GM21515 (cell line): ENCODE results near the gene CHD2.
"Not testable (repeated sequence)": the region's sequence is repeated elsewhere in the genome, so short reads cannot be mapped to it uniquely, and the experiment has no call there.

ENCODE experiments used
- ATAC-seq: cut with Tn5 transposase; IDR thresholded peaks from one replicate; pipeline ENCODE4 v1.9.1; 2021; ENCODE audit not compliant: unreplicated experiment

CHD2 gene

DNA sequence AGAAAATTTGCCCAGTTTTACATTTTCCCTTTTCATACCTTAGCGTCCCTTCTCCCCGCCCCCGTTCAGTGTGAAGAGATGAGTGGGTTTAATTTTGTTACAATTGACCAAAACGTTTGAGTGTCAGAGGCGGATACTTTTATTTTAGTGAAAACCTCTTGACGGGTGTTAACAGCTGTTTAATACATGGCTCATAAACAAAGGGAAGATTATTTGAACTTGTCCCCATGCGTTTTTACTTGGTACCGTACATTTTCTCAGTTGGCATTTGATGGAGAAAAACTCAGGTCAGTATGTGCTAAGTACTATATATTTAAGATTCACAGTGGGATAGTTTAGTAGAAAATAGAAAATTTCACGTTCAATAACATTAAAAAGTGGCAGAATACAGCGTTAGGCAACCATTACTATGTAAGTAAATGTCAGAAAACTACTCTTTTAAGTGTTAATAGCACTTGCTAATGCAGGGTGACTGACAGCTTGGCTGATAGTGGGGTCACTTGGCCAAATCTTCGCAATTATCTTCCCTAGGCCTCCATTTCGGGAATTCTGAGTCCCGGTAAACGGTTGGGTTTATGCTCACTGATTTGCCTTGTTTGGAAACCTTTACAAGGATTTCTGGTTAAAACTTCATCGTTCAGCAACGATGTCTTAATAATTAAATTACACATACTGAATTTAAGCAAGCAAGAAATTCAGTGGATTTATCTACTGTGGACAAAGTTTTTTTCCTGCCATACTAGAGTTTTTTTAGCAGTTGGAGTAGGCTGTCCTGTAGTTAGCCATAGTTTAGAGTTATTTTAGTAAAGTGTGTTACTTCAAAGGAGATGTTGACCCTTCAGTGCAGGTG, 4.8 kb downstream of the CHD2 start:
- no peak for ATAC-seq

DNA sequence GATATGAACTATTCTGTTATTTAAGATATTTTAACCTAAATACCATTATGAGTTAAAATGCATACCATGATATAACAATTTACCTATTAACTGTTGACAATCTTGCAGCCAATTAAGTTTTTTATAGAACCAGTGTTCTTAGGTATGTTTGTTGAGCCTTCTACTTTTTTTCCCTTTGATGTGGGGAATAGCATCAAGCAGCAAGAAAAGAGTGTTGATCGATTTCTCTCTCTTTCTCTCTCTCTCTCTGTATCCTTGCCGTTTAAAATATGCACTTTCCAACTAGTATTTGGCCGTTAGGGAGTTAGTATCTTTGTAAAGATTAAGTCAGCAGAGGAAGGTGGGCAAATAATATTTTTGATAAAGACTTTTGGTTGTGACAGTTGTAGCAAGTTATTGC, 5.9 kb downstream of the CHD2 start:
- no peak for ATAC-seq

DNA sequence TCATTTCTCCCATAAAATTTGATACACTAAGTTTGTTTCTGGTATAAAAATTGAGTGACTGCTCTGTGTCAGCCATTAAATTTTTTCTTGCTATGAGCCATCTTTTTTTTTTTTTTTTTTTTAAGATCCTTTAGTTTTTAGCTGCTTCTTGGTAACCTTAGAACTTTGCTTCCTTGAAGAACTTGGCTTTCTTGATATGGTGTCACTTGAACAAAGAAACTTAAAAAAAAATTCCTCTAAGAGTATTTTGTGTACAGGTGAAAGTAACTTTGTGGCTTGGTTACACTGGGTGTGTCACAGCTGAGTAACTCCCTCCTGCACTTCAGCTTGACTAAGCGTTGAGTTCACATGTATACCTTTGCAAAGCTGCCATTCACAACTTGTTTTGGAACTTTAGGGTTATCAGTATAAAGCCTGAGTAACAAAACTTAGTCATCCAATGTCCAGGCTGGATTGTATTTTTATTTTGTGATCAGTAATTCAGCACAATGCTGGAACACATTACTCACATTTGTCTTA, 6.5 kb downstream of the CHD2 start:
- peak; percentile 30 for ATAC-seq

DNA sequence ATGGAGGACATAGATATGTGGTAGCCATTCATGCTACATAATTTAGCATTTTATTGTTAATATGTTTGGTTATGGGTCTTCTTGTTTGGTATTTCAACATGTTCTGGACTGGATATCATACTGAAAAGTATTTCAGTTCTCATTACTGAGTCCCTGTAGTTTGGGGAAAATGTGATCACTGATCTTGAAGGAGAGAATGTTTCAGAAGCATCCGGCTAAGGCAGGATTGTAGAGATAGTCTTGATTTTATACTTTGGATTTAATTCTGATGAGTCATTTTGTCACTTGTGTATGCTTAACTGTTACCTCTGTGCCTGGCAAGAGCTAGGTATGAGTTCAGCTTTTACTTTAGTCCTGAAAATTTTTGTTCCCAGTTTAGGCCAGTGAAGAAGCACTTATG, 7.1 kb downstream of the CHD2 start:
- ATAC-seq, result no peak

DNA sequence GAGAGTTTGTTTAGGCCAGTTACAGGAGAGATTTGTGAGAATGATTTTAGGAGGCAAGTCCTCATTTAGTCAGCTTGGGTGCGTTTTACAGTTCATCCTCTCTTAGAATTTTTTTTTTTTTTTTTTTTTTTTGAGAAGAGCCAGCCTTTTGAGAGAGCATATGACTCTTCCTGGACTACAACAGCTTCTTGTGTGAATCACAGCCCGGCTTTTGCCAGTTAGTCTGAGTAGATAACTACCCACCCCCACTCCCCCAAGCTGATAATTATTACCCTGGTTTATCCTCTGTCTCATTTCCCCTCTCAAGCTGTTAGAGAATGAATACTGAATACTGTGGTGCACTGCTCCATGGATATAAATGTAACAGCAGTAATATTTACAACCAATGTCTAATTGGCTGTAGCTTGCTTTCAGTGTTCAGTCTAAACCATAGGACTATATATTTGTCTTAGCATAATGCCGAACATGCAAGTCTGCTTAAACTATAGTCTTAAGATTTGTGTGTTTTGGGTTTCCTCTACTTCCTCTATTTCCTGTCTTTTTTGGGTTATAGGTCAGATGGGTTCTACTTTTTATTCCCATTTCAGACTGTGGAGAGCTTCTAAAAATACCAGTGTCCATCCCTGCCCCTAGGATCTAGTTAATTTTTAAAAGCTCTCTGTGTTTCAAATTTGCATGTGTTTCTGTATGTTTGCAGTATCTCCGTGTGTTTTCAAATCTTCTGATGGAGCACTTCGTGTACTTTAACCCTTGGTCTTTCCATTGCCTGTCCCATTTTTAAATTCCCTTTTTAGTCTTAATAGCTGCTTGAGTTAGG, 8.0 kb downstream of the CHD2 start:
- no peak for ATAC-seq

DNA sequence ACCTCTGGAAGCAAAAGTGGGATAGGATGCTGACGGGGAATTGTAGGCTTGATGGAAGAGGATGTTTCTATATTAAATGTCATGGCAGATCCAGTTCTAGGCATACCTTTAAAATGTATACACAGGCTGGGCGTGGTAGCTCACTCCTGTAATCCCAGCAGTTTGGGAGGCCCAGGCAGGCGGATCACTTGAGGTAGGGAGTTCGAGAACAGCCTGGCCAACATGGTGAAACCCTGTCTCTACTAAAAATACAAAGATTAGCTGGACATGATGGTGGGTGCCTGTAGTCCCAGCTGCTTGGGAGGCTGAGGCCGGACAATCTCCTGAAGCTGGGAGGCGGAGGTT, 8.6 kb downstream of the CHD2 start:
- no peak for ATAC-seq

DNA sequence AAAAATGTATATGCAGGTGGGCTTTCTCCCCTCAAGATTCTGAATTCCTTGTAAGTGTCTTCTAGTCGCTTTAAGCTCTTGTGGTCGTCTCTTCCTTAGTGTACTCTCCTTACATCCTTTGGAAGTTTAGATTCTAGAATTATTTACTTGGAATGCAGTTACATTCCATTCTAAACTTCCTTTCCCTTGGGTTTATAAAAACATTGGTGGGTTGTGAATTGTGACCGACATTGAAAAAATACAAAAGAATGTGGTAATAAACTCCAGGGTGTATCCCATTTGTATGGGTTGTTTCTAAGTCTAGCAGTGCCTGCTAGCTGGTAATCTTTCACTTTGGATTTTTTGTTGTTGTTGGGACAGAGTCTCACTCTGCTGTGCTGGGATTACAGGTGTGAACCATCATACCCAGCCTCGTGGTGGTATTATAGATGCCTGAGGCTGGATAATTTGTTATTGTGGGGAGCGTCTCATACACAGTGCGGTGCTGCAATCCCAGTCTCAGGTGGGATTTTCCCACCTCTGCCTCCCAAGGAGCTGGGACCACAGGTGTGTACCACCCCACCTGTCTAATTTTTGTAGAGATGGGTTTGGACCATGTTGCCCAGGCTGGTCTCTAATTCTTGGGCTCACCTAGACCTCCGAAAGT, 9.1 kb downstream of the CHD2 start:
- no peak for ATAC-seq

DNA sequence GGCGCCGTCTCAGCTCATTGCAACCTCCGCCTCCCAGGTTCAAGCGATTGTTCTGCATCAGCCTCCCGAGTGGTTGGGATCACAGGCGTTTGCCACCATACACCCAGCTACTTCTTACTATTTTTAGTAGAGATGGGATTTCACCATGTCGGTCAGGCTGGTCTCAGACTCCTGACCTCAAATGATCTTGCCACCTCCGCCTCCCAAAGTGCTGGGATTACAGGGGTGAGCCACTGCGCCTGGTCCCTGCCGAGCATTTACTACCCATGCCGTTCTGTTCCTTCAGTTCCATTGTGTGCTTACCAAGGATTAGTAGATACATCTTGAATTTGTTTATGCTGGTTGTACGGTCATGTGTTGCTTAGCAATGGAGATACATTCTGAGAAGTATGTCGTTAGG, 10.3 kb downstream of the CHD2 start:
- no peak for ATAC-seq

DNA sequence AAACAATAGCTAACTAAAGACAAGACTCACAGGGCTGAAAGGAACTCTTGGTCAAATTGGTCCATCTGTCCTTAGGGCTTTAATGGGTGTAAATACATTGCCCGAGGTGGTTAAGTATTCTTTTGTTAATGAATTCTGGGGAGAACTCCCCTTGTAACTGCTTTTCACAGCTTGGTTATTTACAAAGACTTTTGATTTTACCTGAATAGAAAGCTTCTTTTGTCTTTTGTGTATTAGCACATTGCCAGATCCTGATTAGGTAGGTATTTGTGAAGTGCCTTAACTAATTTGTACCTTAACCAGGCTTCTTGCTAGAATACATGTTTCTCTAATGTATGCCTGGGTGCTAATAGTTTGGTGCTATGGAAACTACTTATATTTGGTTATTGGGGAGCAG, 14.0 kb downstream of the CHD2 start:
- no peak for ATAC-seq

DNA sequence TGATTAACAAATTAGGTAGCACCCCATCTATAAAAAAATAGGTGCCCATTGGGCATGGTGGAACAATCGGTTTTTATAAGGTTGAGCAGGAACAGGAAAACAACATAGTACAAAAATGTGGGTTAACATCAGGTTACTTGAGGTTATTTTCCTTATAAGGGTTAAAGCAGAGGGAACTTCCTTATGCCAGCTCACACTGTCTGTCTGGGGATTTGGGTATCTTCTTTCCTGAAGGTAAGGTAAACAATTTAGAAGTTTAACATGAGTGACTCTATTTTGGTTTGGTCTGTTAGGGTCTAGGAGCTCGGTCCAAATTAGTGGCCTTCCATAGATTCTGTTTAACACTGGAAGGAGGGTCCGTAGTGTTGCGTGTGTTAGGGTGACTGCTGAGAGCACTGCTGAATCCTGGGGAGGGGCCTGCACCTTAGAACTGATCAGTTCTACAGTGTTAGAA, 14.7 kb downstream of the CHD2 start:
- no peak for ATAC-seq

DNA sequence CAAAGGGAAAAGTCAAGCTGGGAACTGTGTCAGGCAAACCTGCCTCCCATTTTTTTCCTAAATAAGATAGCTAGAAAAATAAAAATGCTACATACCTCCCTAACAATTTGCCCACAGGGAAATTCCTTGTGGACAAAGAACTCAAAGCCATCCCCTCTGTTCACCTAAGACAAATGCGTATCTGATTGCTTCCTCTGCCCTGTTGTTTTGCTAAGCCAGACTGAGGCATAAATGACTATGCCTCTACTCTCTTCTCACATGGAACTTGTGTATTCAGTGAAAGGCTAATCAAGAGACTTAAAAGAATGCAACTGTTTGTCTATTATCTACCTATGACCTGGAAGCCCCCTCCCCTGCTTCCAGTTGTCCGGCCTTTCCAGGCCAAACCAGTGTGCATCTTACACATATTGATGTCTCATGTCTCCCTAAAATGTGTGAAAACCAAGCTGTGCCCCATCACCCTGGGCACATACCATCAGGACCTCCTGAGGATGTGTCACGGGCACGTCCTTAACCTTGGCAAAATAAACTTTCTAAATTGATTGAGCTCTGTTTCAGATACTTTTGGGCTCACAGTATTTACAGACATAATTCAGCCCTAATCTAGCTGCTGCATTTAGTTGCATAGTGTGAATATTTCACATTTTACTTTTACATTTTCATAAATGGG, 15.8 kb downstream of the CHD2 start:
- no peak for ATAC-seq

DNA sequence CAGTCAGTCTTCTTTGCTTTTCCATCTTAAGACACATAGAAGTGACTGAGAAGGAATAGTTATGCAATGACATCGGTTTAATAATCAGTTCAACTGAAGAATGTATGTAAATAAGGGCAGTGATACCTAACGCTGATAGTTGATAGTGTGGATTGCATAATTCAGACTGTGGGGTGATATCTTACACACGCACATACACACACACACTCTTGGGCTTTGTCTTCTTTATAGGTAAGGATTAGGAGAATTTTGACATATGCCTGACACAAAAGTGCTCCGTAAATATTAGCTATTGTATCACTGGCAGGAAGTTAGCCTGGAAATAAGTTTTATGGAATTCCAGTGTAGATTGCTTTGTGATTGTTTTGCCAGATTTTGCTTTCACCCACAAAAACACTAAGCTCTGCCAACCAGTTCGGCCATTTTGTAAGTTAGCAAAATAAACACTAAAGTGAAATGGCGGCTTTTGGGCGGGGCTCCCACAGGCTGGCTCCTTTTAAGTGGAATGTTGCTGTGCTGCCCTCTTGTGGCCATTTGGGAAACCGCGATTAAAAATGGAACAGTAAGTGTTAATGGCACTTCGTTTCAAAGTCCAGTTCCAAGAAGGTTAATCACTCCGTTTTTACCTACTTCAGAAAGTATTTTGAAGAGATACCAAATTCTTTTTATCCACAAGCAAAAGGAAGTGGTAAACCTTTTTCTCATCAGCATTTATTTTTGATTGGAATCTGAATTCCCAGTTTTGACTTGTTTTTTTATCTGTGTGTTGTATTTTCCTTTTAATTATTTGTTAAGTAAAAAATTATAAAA, 17.7 kb downstream of the CHD2 start:
- ATAC-seq, result no peak

DNA sequence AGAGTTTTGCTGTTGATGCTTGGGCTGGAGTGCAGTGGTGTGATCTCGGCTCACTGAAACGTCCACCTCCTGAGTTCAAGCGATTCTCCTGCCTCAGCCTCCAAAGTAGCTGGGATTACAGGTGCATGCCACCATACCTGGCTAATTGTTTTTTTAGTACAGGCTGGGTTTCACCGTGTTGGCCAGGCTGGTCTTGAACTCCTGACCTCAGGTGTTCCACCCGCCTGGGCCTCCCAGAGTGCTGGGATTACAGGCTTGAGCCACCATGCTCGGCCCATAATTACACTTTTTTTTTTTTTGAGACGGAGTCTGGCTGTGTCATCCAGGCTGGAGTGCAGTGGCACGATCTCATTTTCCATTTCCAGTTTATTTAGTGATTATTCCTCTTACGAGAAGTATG, 18.8 kb downstream of the CHD2 start:
- ATAC-seq, result not testable (repeated sequence)

DNA sequence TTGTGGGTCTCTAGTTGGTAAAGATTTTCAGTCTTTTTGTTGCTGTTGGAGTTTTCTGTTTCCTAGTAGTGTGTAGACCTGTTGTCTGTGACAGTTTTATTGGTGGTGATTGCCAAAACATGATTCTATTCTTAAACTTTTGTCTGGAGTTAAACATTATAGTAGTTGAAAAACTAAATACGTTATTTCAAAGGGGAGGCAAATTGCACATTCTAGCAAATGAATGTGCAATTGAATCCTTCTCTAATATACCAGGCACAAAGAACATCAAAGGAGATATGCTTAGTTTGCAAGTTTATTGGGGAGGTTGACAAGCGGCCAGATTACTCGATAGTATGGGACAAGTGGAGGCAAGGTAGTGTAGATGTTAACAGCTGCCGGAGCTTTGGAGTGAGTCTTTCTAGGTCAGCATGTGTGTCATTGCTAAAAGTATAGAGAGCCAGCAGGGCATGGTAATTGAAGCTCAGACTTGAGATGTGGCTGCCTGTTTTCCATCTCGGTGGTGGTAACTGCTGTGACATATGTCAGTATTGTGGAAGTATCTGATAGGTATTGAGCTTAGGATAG, 20.6 kb downstream of the CHD2 start:
- ATAC-seq, result no peak

DNA sequence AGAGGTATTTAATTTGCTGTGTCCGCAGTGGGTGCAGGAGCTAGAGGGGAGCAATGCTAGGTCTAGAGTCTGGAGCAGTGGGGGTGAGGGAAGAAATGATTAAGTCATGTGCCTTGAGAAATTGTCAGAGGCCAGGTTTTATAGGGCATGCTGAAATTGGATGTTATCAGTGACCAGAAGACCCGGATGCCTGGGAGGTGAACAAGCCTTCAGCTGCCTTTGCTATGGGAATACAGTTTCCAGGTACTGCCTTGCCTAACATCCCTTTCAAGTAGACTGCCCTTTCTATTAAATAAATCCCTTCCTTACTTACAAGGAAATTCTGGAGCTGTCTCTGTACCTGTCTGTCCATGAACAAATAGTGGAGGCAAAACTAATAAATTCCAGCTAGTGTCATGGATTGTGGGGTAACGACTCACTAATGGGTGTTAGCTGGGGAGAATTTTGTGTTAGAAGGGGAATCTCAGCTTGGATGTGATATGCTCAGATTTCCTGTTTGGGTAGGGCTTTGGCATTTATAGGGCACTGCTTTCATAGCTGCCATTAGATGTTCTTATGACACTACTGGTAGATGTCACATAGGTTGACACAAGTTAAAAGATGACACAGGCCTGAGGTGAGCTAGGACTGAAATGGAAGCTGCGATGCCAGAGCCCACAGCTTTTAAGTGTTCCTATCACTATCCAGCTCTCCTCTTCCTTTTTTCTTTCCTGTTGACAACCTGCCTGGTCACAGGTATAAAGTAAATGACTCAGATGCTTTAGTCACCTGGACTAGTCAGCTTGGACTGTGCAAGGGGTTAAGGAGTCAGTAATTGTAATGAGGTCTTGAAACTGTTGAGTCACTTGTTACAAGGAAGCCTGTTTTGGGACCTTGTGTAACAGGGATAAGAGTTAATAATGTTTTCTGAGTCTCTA, 21.3 kb downstream of the CHD2 start:
- no peak for ATAC-seq

DNA sequence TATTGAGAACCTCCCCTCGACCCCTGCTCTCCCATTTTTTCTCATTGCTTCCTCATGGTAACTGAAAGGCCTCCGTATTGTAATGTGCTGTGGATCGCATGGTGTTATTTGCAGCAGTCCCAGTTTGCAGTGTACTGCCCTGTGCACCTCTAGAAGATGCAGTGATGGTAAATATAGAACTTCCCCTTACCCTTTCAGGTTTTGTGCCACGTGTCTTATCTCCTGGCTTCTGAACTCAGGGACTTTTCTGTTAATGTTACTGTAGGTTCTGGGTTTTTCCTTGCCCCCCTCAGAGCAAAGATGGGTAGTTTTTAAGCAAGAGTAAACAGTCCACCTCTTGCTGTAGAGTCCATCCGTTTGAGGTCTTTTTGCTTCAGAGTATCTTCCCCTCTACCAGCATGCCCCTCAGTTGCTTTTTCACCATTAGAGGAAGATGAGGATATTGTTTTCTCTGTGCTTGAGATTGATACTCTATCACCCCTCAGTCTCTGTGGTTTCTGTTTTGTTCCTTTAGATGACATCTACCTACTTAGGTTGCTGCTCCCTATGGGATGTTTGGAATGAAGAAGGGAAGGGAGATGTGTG, 22.4 kb downstream of the CHD2 start:
- ATAC-seq, result no peak

DNA sequence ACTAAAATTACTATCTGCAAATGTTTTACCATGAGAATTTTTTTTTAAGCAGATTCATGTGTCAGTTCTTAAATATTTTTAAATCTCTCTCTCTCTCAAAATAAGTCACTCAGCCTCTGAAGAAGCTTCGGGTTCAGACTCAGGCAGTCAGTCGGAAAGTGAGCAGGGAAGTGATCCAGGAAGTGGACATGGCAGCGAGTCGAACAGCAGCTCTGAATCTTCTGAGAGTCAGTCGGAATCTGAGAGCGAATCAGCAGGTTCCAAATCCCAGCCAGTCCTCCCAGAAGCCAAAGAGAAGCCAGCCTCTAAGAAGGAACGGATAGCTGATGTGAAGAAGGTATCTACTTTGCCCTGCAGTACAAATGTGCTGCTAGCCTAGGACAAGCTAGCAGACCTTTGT, 24.1 kb downstream of the CHD2 start:
- no peak for ATAC-seq

DNA sequence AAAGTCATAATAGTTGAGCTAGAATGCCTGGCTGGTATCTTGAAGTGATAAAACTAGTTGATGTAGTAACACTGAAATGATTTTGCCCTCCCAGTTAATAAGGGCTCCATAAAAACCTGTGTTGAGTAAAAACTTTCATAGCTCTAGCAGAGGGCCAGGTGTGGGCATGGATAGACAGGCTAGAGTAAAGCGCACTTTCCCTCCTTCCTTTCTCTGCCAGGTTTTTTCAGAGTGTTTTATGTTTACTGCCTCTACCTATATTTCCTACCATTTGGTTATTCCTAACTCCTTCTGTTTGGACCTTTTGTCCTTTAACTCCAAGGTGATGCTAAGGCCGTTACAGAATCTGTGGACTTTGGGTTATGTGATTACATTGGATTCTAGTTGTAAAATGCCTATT, 25.3 kb downstream of the CHD2 start:
- ATAC-seq, result no peak
